ENCODE results near the gene CSRP2. TPM values are rescaled to one million over a fixed set of nuclear protein-coding genes. Genes with fewer than 3 reads are reported as not detected.

Gene CSRP2
- total RNA-seq = 6.0 and 10.8 TPM in 2 replicates

GRCh38 chr12:76878899-76879709, at the start of gene CSRP2:
TSS of gene CSRP2 (minus strand) at chr12:76879019. CDS start at chr12:76866260, 12,759 bp downstream.

Other genes with a start within 250 kb of the CSRP2 start
- gene ZDHHC17, start 114.9 kb downstream of the CSRP2 start, total RNA-seq = 53.7 and 63.0 TPM in 2 replicates
- gene E2F7, start 186.6 kb upstream of the CSRP2 start, total RNA-seq = 3.8 and 6.3 TPM in 2 replicates

All from smooth muscle cell of trachea (primary cell).